ENCODE data around the gene TNFRSF19.

GRCh38 chr13:23592596-23592995 lies 22.4 kb downstream of the TNFRSF19 start:
- no peak for TF ChIP-seq CTCF (conservative IDR thresholded peaks at IDR 0.05)
- TF ChIP-seq EZH2 (IDR thresholded peaks at IDR 0.05; ENCODE audit: low read depth) = no peak

Data from PC-9 (cell line).